ENCODE data around the gene RAET1G. TPM values are rescaled to one million over a fixed set of nuclear protein-coding genes. Genes with fewer than 3 reads are reported as not detected.

The RAET1G gene
- polyA plus RNA-seq, 4 donors: 1.1 to 1.8 (median 1.4) TPM

GRCh38 chr6:149871182-149871581 lies 51.7 kb downstream of the RAET1G start:
- DNase-seq (ENCODE audit: low read depth in 4 of 4, low spot score in 3 of 4): no peak

GRCh38 chr6:149869275-149869892 lies 53.5 kb downstream of the RAET1G start:
- no peak for DNase-seq (ENCODE audit: low read depth in 4 of 4, low spot score in 3 of 4)

DNA sequence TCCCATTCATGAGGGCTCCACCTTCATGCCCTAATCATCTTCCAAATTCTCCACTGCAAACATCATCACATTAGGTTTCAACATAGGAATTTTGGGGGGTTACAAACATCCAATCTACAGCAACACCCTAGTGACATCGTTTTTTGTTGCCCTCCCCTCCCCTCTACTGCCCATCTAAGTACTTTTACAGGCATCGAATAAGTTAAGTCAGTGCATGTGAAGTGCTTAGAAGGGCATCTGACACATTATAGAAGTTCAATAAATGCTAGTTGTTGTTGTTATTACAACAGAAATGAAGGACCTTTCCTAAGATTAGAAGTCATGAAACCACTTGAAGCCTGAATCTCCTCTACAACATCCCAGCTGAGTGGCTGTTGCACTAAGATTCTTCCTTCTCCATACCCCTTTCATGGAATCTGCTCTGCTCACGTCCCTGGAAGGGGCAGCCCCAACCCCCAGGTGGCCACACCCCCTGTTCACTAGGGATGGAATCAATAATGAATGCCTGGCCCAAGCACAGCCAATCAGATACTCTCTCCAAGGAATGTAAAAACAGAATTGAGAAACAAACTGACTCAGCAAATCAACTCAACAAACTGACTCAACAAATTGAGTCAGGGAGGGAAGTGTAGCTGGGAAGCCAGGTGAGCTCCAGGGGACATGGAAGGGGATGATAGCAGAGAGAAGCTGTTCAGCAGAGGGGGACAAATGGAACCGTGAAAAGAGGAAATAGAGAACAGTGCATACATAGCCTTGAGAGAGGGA lies 54.9 kb downstream of the RAET1G start:
- DNase-seq (ENCODE audit: low read depth in 4 of 4, low spot score in 3 of 4): no peak

Other genes with a start within 250 kb of the RAET1G start
- gene LATS1, start 205.0 kb downstream of the RAET1G start, polyA plus RNA-seq (ENCODE audit: insufficient read length in 4 of 4): 10 to 100 TPM; 28.4 to 36.6 (median 34.6) TPM
- gene NUP43, start 176.6 kb downstream of the RAET1G start, polyA plus RNA-seq (ENCODE audit: insufficient read length in 4 of 4): 10 to 100 TPM; 36.2 to 46.0 (median 43.4) TPM
- gene PCMT1, start 173.4 kb downstream of the RAET1G start, polyA plus RNA-seq (ENCODE audit: insufficient read length in 4 of 4): 100 to 1,000 TPM in 1 of 4 donors, 10 to 100 TPM in 3; 93.7 to 101 (median 98.2) TPM
- 10 to 100 TPM; 34.0 to 42.3 (median 39.1) TPM for gene LRP11, start 58.8 kb downstream of the RAET1G start, polyA plus RNA-seq (ENCODE audit: insufficient read length in 4 of 4)
- gene RAET1E, start 25.0 kb downstream of the RAET1G start, polyA plus RNA-seq (ENCODE audit: insufficient read length in 4 of 4): under 1 TPM; 0.40 to 0.93 (median 0.63) TPM
- gene ULBP2, start 18.9 kb upstream of the RAET1G start, polyA plus RNA-seq (ENCODE audit: insufficient read length in 4 of 4): under 1 TPM; 0.65 to 0.91 (median 0.67) TPM
- 1 to 10 TPM; 1.5 to 2.1 (median 1.8) TPM for gene ULBP1, start 40.8 kb upstream of the RAET1G start, polyA plus RNA-seq (ENCODE audit: insufficient read length in 4 of 4)
- gene RAET1L, start 102.4 kb upstream of the RAET1G start, polyA plus RNA-seq (ENCODE audit: insufficient read length in 4 of 4): not detected
- 10 to 100 TPM in 2 of 4 donors, 1 to 10 TPM in 2; 7.7 to 10.6 (median 9.0) TPM for gene ULBP3, start 146.0 kb upstream of the RAET1G start, polyA plus RNA-seq (ENCODE audit: insufficient read length in 4 of 4)
- 10 to 100 TPM; 21.0 to 27.7 (median 24.8) TPM for gene PPP1R14C, start 219.9 kb upstream of the RAET1G start, polyA plus RNA-seq (ENCODE audit: insufficient read length in 4 of 4)

Data from right renal pelvis (tissue), 4 donors.